Measurements from ENCODE around the gene RHBDD1.

DNA sequence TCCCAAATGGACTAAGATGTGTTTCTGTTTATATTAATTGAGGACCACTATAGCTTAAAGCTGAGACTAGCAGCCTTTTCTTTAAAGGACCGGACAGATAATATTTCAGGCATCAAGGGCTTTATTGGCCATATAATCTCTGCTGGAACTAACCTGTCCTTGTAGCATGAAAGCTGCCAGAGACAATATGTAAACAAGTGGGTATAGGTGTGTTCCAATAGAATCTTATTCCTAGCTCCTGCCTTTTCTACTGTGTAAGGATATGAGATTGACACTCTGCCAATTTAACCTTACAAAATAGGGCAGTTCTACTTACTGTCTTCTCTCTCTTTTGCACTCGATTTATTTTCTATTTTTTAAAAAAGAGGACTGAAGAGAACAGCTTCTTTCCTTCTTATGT lies 74.0 kb downstream of the RHBDD1 start:
- no peak for TF ChIP-seq POLR2A (IDR thresholded peaks at IDR 0.05)
- TF ChIP-seq, protein P1, sequence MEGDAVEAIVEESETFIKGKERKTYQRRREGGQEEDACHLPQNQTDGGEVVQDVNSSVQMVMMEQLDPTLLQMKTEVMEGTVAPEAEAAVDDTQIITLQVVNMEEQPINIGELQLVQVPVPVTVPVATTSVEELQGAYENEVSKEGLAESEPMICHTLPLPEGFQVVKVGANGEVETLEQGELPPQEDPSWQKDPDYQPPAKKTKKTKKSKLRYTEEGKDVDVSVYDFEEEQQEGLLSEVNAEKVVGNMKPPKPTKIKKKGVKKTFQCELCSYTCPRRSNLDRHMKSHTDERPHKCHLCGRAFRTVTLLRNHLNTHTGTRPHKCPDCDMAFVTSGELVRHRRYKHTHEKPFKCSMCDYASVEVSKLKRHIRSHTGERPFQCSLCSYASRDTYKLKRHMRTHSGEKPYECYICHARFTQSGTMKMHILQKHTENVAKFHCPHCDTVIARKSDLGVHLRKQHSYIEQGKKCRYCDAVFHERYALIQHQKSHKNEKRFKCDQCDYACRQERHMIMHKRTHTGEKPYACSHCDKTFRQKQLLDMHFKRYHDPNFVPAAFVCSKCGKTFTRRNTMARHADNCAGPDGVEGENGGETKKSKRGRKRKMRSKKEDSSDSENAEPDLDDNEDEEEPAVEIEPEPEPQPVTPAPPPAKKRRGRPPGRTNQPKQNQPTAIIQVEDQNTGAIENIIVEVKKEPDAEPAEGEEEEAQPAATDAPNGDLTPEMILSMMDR (IDR thresholded peaks at IDR 0.05), result no peak

All from uterus (tissue), 2 donors.